Chondrocyte (in vitro differentiated cells): ENCODE data around the gene KCNG4. TPM values are rescaled to one million over a fixed set of nuclear protein-coding genes. Genes with fewer than 3 reads are reported as not detected.

Source experiments
- DNase-seq: peaks from one replicate; pipeline ENCODE4 v3.0.0; 2021; ENCODE audit warnings: mixed read lengths, low spot score
- H3K27ac Mint-ChIP-seq: one replicate; pipeline ENCODE4 v1.8.0; 2021; ENCODE audit warnings: mild to moderate bottlenecking, moderate library complexity, mixed read lengths; ENCODE audit not compliant: unreplicated experiment
- H3K27me3 Mint-ChIP-seq: 2 replicates; pipeline ENCODE4 v1.8.0; 2021; ENCODE audit warnings: low read depth, mixed read lengths
- H3K36me3 Mint-ChIP-seq: 2 replicates; pipeline ENCODE4 v1.8.0; 2021; ENCODE audit warnings: low read depth, mixed read lengths
- H3K4me1 Mint-ChIP-seq: 2 replicates; pipeline ENCODE4 v1.8.0; 2021; ENCODE audit warnings: low read depth, mild to moderate bottlenecking, mixed read lengths
- H3K4me3 Mint-ChIP-seq: one replicate; pipeline ENCODE4 v1.8.0; 2021; ENCODE audit warnings: mild to moderate bottlenecking, moderate library complexity, mixed read lengths; ENCODE audit not compliant: unreplicated experiment
- H3K9me3 Mint-ChIP-seq: 2 replicates; pipeline ENCODE4 v1.8.0; 2021; ENCODE audit warnings: low read depth, mixed read lengths
- long read RNA-seq: library from polyadenylated mRNA; stranded (forward); transcript quantifications from one replicate; pipeline ENCODE4 v2.0.0, GENCODE V29; 2021
- total RNA-seq: library from RNA; stranded (reverse); gene quantifications from 3 replicates; pipeline ENCODE4 v1.2.1, GENCODE V29; 2021
- TF ChIP-seq, protein P1 (sequence below): fragments of 200-600 bp; sonication (generic); IDR thresholded peaks from 2 replicates; pipeline ENCODE4 v1.5.0; 2021; ENCODE audit warnings: antibody characterized with exemption, mild to moderate bottlenecking, moderate library complexity

Gene KCNG4, protein sequence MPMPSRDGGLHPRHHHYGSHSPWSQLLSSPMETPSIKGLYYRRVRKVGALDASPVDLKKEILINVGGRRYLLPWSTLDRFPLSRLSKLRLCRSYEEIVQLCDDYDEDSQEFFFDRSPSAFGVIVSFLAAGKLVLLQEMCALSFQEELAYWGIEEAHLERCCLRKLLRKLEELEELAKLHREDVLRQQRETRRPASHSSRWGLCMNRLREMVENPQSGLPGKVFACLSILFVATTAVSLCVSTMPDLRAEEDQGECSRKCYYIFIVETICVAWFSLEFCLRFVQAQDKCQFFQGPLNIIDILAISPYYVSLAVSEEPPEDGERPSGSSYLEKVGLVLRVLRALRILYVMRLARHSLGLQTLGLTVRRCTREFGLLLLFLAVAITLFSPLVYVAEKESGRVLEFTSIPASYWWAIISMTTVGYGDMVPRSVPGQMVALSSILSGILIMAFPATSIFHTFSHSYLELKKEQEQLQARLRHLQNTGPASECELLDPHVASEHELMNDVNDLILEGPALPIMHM
- not detected in 3 replicates for total RNA-seq
- long read RNA-seq, result 0 reads

DNA sequence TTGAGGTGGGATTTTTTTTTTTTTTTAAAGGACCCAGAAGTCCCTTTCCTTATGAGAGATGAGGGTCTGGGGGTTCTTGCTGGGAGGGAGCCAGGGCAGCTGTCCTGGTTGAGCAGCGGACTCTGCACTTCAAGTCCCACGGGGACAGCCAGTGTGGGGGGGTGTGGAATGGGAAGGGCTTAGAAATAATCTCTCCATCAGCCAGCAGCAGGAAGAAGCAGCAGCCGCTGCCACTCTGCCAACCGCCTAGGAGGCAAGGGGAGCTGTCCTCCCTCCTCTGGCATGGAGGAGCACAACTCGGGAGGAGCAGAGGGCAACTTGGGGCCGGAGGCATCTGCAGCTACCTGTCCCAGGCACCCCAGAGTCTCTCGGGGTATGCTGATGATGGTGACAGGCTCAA, at the start of gene KCNG4:
TSS of gene KCNG4 (minus strand) at position 104 of the 400 bp plus-strand sequence. CDS start 2,527 bp downstream, outside the sequence.
- peaks cover 76% of the 10 kb centered on the region for H3K27me3 Mint-ChIP-seq
- H3K4me1 Mint-ChIP-seq, result no peaks in the 10 kb centered on the region
- H3K27ac Mint-ChIP-seq, result no peak within 1 kb of the TSS
- H3K4me3 Mint-ChIP-seq, result no peak within 1 kb of the TSS
- H3K9me3 Mint-ChIP-seq, result peaks cover 6% of the 10 kb centered on the region
- TF ChIP-seq, protein P1, sequence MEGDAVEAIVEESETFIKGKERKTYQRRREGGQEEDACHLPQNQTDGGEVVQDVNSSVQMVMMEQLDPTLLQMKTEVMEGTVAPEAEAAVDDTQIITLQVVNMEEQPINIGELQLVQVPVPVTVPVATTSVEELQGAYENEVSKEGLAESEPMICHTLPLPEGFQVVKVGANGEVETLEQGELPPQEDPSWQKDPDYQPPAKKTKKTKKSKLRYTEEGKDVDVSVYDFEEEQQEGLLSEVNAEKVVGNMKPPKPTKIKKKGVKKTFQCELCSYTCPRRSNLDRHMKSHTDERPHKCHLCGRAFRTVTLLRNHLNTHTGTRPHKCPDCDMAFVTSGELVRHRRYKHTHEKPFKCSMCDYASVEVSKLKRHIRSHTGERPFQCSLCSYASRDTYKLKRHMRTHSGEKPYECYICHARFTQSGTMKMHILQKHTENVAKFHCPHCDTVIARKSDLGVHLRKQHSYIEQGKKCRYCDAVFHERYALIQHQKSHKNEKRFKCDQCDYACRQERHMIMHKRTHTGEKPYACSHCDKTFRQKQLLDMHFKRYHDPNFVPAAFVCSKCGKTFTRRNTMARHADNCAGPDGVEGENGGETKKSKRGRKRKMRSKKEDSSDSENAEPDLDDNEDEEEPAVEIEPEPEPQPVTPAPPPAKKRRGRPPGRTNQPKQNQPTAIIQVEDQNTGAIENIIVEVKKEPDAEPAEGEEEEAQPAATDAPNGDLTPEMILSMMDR, result no peak
- peaks cover 4% of the 10 kb centered on the region for H3K36me3 Mint-ChIP-seq
- no peak for DNase-seq

DNA sequence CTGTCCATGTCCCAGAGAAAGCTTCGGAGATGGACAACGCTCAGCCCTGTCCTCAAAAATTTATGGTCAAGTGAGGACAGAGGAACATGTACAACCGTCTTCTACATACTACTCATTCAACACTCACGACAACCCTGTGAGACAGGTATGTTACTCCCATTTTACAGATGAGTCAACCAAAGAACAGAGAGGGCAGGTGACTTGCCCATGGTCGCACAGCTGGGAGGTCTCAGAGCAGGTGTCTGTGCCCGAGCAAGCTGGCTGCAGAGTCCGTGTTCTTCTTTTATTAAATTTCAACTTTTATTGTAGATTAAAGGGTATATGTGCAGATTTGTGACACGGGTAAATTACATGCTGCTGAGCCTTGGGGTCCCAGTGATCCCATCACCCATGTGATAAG, 49.1 kb upstream of the KCNG4 start:
- Mint-ChIP-seq H3K27me3 (peaks cover 13% of the 10 kb centered on the region), H3K4me3 (no peak overlapping the region), H3K36me3 (no peaks in the 10 kb centered on the region), H3K27ac (no peak overlapping the region), H3K9me3 (peaks cover 6% of the 10 kb centered on the region), H3K4me1 (peaks cover 38% of the 10 kb centered on the region)
- no peak for DNase-seq
- TF ChIP-seq, protein P1, result no peak

DNA sequence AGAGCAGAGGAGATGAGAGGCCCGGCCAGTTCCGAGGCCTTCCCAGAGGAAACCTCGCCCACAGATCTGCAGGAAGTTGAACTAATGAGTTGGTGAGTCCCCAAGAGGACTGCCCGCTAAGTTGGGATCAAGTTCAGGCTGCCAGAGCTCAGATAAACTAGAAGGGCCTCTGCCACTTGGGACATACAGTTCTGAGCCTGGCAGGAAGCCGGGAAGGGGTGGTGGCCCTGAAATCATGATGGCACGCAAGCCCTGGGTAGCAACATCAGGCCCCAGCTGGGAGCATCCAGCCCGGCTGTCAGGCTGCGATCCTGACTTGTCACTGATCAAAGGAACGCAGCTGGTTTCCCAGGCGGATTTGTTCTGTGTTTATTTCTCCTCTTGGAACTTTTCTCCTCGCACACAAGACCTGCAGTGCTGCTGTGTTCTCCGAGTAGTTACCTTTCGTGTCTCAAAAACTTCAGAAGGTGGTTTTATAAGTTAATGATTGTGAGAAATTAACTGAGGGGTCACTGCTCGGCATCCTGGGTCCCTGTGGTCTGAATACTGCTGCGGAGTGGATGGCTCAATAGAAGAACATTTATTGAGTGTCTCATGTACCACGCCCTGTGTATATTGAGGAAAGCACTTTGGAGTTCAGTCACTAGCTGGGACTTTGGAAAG, 46.9 kb upstream of the KCNG4 start:
- H3K27me3 Mint-ChIP-seq, result peaks cover 24% of the 10 kb centered on the region
- no peaks in the 10 kb centered on the region for H3K36me3 Mint-ChIP-seq
- H3K27ac Mint-ChIP-seq, result peak overlapping the region; percentile 77
- H3K9me3 Mint-ChIP-seq, result peaks cover 6% of the 10 kb centered on the region
- H3K4me1 Mint-ChIP-seq, result peaks cover 34% of the 10 kb centered on the region
- no peak overlapping the region for H3K4me3 Mint-ChIP-seq
- TF ChIP-seq, protein P1, result no peak
- no peak for DNase-seq

DNA sequence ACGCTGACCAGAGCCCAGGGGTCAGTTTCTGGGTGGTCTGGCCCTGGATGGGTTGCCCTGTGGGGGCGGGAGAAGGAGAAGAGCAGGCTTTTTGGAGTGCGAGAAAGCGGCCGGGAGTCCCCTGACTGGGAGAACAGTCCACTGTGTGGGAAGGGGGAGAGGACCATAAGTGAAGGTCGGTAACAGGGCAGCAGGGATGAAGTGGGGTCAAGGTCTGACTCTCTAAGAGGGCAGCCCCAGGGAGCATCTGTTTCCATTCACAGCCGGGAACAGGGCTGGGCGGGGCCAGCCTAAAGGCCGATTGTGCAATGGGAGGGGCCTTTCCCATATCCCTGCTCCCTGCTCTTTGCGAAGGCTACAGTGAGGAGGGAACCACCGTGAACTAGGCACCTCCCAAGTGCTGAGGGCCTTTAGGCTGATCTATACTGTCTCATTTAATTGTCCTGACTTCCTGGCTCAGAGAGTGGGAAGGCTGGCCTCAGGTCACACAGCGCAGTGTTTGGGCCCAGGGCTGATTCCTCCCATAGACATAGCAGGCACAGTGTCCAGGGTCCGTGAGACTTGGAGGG, 44.4 kb upstream of the KCNG4 start:
- TF ChIP-seq, protein P1, result no peak
- Mint-ChIP-seq H3K9me3 (peaks cover 6% of the 10 kb centered on the region), H3K27ac (peak overlapping the region; percentile 12), H3K27me3 (peaks cover 32% of the 10 kb centered on the region), H3K4me1 (peaks cover 20% of the 10 kb centered on the region), H3K4me3 (no peak overlapping the region), H3K36me3 (no peaks in the 10 kb centered on the region)
- DNase-seq, result no peak
